H1 (cell line): ENCODE measurements around the gene SAMD14. TPM values are rescaled to one million over a fixed set of nuclear protein-coding genes. Genes with fewer than 3 reads are reported as not detected.

ENCODE experiments used
- CTCF ChIA-PET: fragments of 300-600 bp; sonication (Branson Sonifier 250); formaldehyde crosslinking; loops from one replicate; lab custom pipeline; 2021; ENCODE audit not compliant: partially characterized antibody; lab: Charles Lee
- POLR2A ChIA-PET: fragments of 300-600 bp; sonication (Branson Sonifier 250); formaldehyde crosslinking; loops from one replicate; lab custom pipeline; 2021; ENCODE audit warnings: inconsistent platforms; ENCODE audit not compliant: partially characterized antibody; lab: Charles Lee
- DNase-seq, 2 experiments: peaks; one replicate each; pipeline versions ENCODE4 v3.0.0 to v3.0.0-alpha.2; 2010 to 2022; ENCODE audit warnings: low spot score in 2 of 2, low read depth in 1 of 2, mixed read lengths in 1 of 2
- FAIRE-seq: peaks from 2 replicates; lab custom pipeline; 2011; peaks lifted over from hg19 to GRCh38; lab: Jason Lieb, UNC
- H2AFZ ChIP-seq: 2 replicates; pipeline ENCODE4 v1.8.1; 2012; ENCODE audit warnings: low read length, inconsistent platforms
- H2AK5ac ChIP-seq: 2 replicates; pipeline ENCODE4 v1.6.1; 2013; ENCODE audit warnings: low read depth, low read length
- H2BK120ac ChIP-seq: replicated peaks from 2 replicates; pipeline ENCODE3; 2013; ENCODE audit warnings: low read depth, low read length, inconsistent platforms
- H2BK12ac ChIP-seq: 2 replicates; pipeline ENCODE4 v1.6.1; 2013; ENCODE audit warnings: low read depth, low read length
- H2BK15ac ChIP-seq: 2 replicates; pipeline ENCODE4 v1.6.1; 2013; ENCODE audit warnings: low read length
- H2BK20ac ChIP-seq: 2 replicates; pipeline ENCODE4 v1.6.1; 2013; ENCODE audit warnings: low read length
- H2BK5ac ChIP-seq: 2 replicates; pipeline ENCODE4 v1.6.1; 2013; ENCODE audit warnings: low read depth, low read length
- H3K14ac ChIP-seq: 2 replicates; pipeline ENCODE4 v1.6.1; 2013; ENCODE audit warnings: inconsistent platforms; ENCODE audit not compliant: insufficient read length
- H3K18ac ChIP-seq: 2 replicates; pipeline ENCODE4 v1.6.1; 2013; ENCODE audit warnings: low read length; ENCODE audit errors: extremely low read depth
- H3K23ac ChIP-seq: 2 replicates; pipeline ENCODE4 v1.6.1; 2013; ENCODE audit warnings: inconsistent platforms; ENCODE audit not compliant: insufficient read length
- H3K23me2 ChIP-seq: 2 replicates; pipeline ENCODE4 v1.6.1; 2013; ENCODE audit warnings: low read depth, low read length
- H3K27ac ChIP-seq: 2 replicates; pipeline ENCODE4 v1.6.1; 2011; ENCODE audit warnings: low read depth, low read length, inconsistent platforms
- H3K27me3 ChIP-seq, 4 experiments: replicated peaks in 1 of 4; 1 replicate in 1 of 4; 2 replicates in 3 of 4; pipeline versions ENCODE4 v1.6.1 to v1.8.1; 2011 to 2013; ENCODE audit warnings: low read length in 3 of 4, mild to moderate bottlenecking in 3 of 4, inconsistent platforms in 2 of 4, mixed read lengths in 2 of 4, moderate library complexity in 1 of 4; ENCODE audit not compliant: control insufficient read depth in 3 of 4, insufficient read depth in 3 of 4; ENCODE audit errors: extremely low read depth in 1 of 4
- H3K36me3 ChIP-seq, 4 experiments: 2 replicates each; pipeline versions ENCODE4 v1.6.1 to v1.8.1; 2011 to 2013; ENCODE audit warnings: mild to moderate bottlenecking in 4 of 4, low read length in 3 of 4, moderate library complexity in 2 of 4, control low read depth in 1 of 4, inconsistent platforms in 1 of 4; ENCODE audit not compliant: insufficient read depth in 4 of 4, control insufficient read depth in 2 of 4
- H3K4ac ChIP-seq: replicated peaks from 2 replicates; pipeline ENCODE3; 2013; ENCODE audit warnings: low read length, low read depth, mixed read lengths, inconsistent platforms; ENCODE audit not compliant: insufficient read length
- H3K4me1 ChIP-seq, 4 experiments: replicated peaks in 1 of 4; 1 replicate in 1 of 4; 2 replicates in 3 of 4; pipeline versions ENCODE4 v1.6.1 to v1.8.1; 2011 to 2013; ENCODE audit warnings: low read length in 3 of 4, inconsistent platforms in 2 of 4, mixed read lengths in 1 of 4; ENCODE audit not compliant: insufficient read depth in 4 of 4, control insufficient read depth in 3 of 4
- H3K4me2 ChIP-seq, 2 experiments: 2 replicates each; pipeline versions ENCODE4 v1.6.1 to v1.8.1; 2011 to 2013; ENCODE audit warnings: low read depth in 2 of 2, low read length in 2 of 2, control low read depth in 1 of 2, inconsistent platforms in 1 of 2, mild to moderate bottlenecking in 1 of 2; ENCODE audit not compliant: insufficient read depth in 1 of 2
- H3K4me3 ChIP-seq, 4 experiments: fragments of 200-600, 300-600 bp in 1 of 4; sonication (generic), shearing (Covaris generic), sonication (Bioruptor Twin) in 1 of 4; 2 replicates each; pipeline versions ENCODE4 v1.5.1 to v1.8.1; 2011 to 2016; ENCODE audit warnings: low read length in 4 of 4, low read depth in 3 of 4, control low read depth in 2 of 4, inconsistent platforms in 2 of 4, mild to moderate bottlenecking in 2 of 4, mixed read lengths in 1 of 4, moderate library complexity in 1 of 4; ENCODE audit not compliant: insufficient read depth in 2 of 4; ENCODE audit errors: extremely low read depth in 1 of 4
- H3K56ac ChIP-seq: replicated peaks from 2 replicates; pipeline ENCODE3; 2013; ENCODE audit warnings: low read depth, mild to moderate bottlenecking, mixed read lengths, low read length, inconsistent platforms; ENCODE audit not compliant: insufficient read length
- H3K79me1 ChIP-seq: 2 replicates; pipeline ENCODE4 v1.6.1; 2013; ENCODE audit warnings: low read depth, low read length, control low read depth
- H3K79me2 ChIP-seq, 2 experiments: 2 replicates each; pipeline versions ENCODE4 v1.6.1 to v1.8.1; 2012 to 2013; ENCODE audit warnings: low read length in 2 of 2, mild to moderate bottlenecking in 2 of 2, inconsistent platforms in 1 of 2; ENCODE audit not compliant: insufficient read depth in 2 of 2, control insufficient read depth in 1 of 2
- H3K9ac ChIP-seq, 4 experiments: replicated peaks in 1 of 4; 1 replicate in 1 of 4; 2 replicates in 3 of 4; pipeline versions ENCODE4 v1.6.1 to v1.8.1; 2011 to 2013; ENCODE audit warnings: low read depth in 3 of 4, low read length in 3 of 4, control low read depth in 2 of 4, mild to moderate bottlenecking in 2 of 4, moderate library complexity in 2 of 4, inconsistent platforms in 1 of 4; ENCODE audit errors: extremely low read depth in 1 of 4
- H3K9me3 ChIP-seq, 2 experiments: 2 replicates each; pipeline versions ENCODE4 v1.6.1 to v1.8.1; 2012 to 2013; ENCODE audit warnings: mild to moderate bottlenecking in 2 of 2, moderate library complexity in 2 of 2, control low read depth in 1 of 2, inconsistent platforms in 1 of 2, low read depth in 1 of 2, low read length in 1 of 2, mixed read lengths in 1 of 2; ENCODE audit not compliant: insufficient read depth in 2 of 2
- H4K20me1 ChIP-seq, 2 experiments: replicated peaks in 1 of 2; 2 replicates each; pipeline versions ENCODE3 to v1.8.1; 2011 to 2013; ENCODE audit warnings: inconsistent platforms in 2 of 2, low read length in 2 of 2, mild to moderate bottlenecking in 1 of 2; ENCODE audit not compliant: insufficient read depth in 2 of 2, control insufficient read depth in 1 of 2
- H4K5ac ChIP-seq: 2 replicates; pipeline ENCODE4 v1.6.1; 2013; ENCODE audit warnings: low read length, low read depth, mixed read lengths, inconsistent platforms; ENCODE audit not compliant: insufficient read length
- H4K8ac ChIP-seq: 2 replicates; pipeline ENCODE4 v1.8.0; 2013; ENCODE audit warnings: mild to moderate bottlenecking, moderate library complexity, low read length, inconsistent platforms; ENCODE audit not compliant: insufficient read depth; ENCODE audit errors: extremely low read depth
- H4K91ac ChIP-seq: replicated peaks from 2 replicates; pipeline ENCODE3; 2013; ENCODE audit warnings: low read length, mixed read lengths, inconsistent platforms; ENCODE audit not compliant: insufficient read length
- BCL11A ChIP-seq, 2 experiments: IDR thresholded peaks; one replicate each; pipeline ENCODE4 v1.6.1; 2011; ENCODE audit warnings: low read depth in 2 of 2, low read length in 2 of 2, mild to moderate bottlenecking in 2 of 2
- CREB1 ChIP-seq: IDR thresholded peaks from 2 replicates; pipeline ENCODE4 v1.6.1; 2012; ENCODE audit warnings: inconsistent platforms
- GABPA ChIP-seq: IDR thresholded peaks from 2 replicates; pipeline ENCODE4 v1.6.1; 2011; ENCODE audit warnings: mild to moderate bottlenecking, low read length, moderate library complexity, borderline replicate concordance; ENCODE audit not compliant: insufficient read depth
- JUND ChIP-seq: IDR thresholded peaks from 2 replicates; pipeline ENCODE4 v1.6.1; 2011; ENCODE audit warnings: mild to moderate bottlenecking, improper control_type of control experiment, low read length
- RAD21 ChIP-seq, 2 experiments: IDR thresholded peaks in 1 of 2; conservative IDR thresholded peaks in 1 of 2; 2 replicates each; pipeline ENCODE4 v1.6.1; 2011; ENCODE audit warnings: low read depth in 2 of 2, low read length in 2 of 2, improper control_type of control experiment in 1 of 2, inconsistent platforms in 1 of 2, mild to moderate bottlenecking in 1 of 2, moderate library complexity in 1 of 2
- RFX5 ChIP-seq: IDR thresholded peaks from 2 replicates; pipeline ENCODE4 v1.6.1; 2011; ENCODE audit warnings: low read depth, low read length, improper control_type of control experiment, borderline replicate concordance
- SIN3A ChIP-seq, 2 experiments: IDR thresholded peaks in 1 of 2; conservative IDR thresholded peaks in 1 of 2; 2 replicates each; pipeline ENCODE4 v1.6.1; 2011 to 2012; ENCODE audit warnings: low read length in 2 of 2, improper control_type of control experiment in 1 of 2, low read depth in 1 of 2, mild to moderate bottlenecking in 1 of 2
- SP1 ChIP-seq: IDR thresholded peaks from 2 replicates; pipeline ENCODE4 v1.6.1; 2011; ENCODE audit warnings: low read depth, low read length
- TEAD4 ChIP-seq: IDR thresholded peaks from 2 replicates; pipeline ENCODE4 v1.6.1; 2012; ENCODE audit warnings: low read depth, low read length, inconsistent platforms, mixed read lengths
- YY1 ChIP-seq: IDR thresholded peaks from 2 replicates; pipeline ENCODE4 v1.6.1; 2011; ENCODE audit warnings: low read depth, mild to moderate bottlenecking, low read length
- WGBS, 2 experiments: shearing (Covaris generic) in 1 of 2; methylation state at CpG; one replicate each; pipeline versions ENCODE4 v1.1.6 to v1.1.7; 2013 to 2015; ENCODE audit warnings: low lambda C conversion rate in 2 of 2, mixed read lengths in 2 of 2, inconsistent platforms in 1 of 2, low coverage in 1 of 2, missing lambda C conversion rate in 1 of 2; ENCODE audit not compliant: insufficient replicate concordance in 2 of 2, insufficient coverage in 1 of 2, insufficient read length in 1 of 2; ENCODE audit errors: extremely low coverage in 1 of 2, missing lambda C conversion rate in 1 of 2; 5-methylcytosine and 5-hydroxymethylcytosine counted together
- polyA plus RNA-seq, 7 experiments: library from polyadenylated mRNA; depleted of rRNA in 3 of 7; stranded (reverse) in 5 of 7; unstranded in 2 of 7; fragments of >200 nt in 5 of 7; fragments of 200-250 nt in 2 of 7; gene quantifications; 1 replicate in 5 of 7; 2 replicates in 1 of 7; 4 replicates in 1 of 7; pipeline versions ENCODE4 v1.2.1 to v1.2.3, GENCODE V29; 2011 to 2013; ENCODE audit warnings: missing spikeins in 2 of 7, mixed read lengths in 2 of 7
- total RNA-seq: library from RNA; stranded (reverse); fragmentation: NEBNext Ultra II Directional; extraction: Animal tissue kit (Norgen Biotek cat#: 25700); gene quantifications from 2 replicates; pipeline ENCODE4 v1.2.1, GENCODE V29; 2021

Gene SAMD14
- total and polyA plus RNA-seq, 2 of the 8 experiments (the other 6 are each of a cell fraction or from before 2014, with no cell fraction given), result 5.7 to 5.8 TPM

GRCh38 chr17:50139950-50140885 is 10.3 kb upstream of the SAMD14 start:
- CTCF ChIA-PET, result interaction anchor here (1.0 to 21.6 kb wide), 19 partner anchors 4 to 172 kb away, joined by 3 to 299 read pairs (median 10); partner anchors contain the start of genes COL1A1, PDK2, PPP1R9B and SAMD14
- H3K36me3 ChIP-seq, result peaks cover 3 to 19% (median 13%) of the 10 kb centered on the region in 4 experiments; a peak in 5 of 8 replicates
- H3K79me2 ChIP-seq, result no peaks in the 10 kb centered on the region
- H2BK15ac ChIP-seq, result no peak overlapping the region
- H3K27ac ChIP-seq, result no peak overlapping the region; the same call in 1 of the 2 replicates
- peak; percentile 72 to 96 for DNase-seq
- H3K4me1 ChIP-seq, result peaks cover 0 to 7% (median 0%) of the 10 kb centered on the region in 4 experiments; a peak in 1 of 7 replicates
- no peak overlapping the region for H2BK120ac ChIP-seq
- no peak overlapping the region for H3K23ac ChIP-seq
- no peak overlapping the region for H3K14ac ChIP-seq
- no peaks in the 10 kb centered on the region for H3K27me3 ChIP-seq
- H3K23me2 ChIP-seq, result no peaks in the 10 kb centered on the region
- 39% methylated on average over 19 of the region's 19 CpGs; no CpG with 5 or more reads in 1 of the 2 experiments for WGBS, 2 experiments
- H3K4me2 ChIP-seq, result no peak overlapping the region; a peak in 2 of 4 replicates
- H3K9me3 ChIP-seq, result no peaks in the 10 kb centered on the region
- H3K9ac ChIP-seq, result no peak overlapping the region
- no peak overlapping the region for H2AFZ ChIP-seq
- peak; percentile 92 for FAIRE-seq
- no peak overlapping the region for H2BK5ac ChIP-seq
- no peak overlapping the region for H2BK20ac ChIP-seq
- no peak overlapping the region for H4K91ac ChIP-seq
- no peak overlapping the region for H3K4ac ChIP-seq
- no peak overlapping the region for H3K4me3 ChIP-seq
- no peak overlapping the region for H2BK12ac ChIP-seq
- no peak overlapping the region for H3K56ac ChIP-seq
- H4K20me1 ChIP-seq, result peaks cover 2 to 9% of the 10 kb centered on the region in 2 experiments
- H4K8ac ChIP-seq, result no peak overlapping the region
- H3K79me1 ChIP-seq, result no peaks in the 10 kb centered on the region
- H2AK5ac ChIP-seq, result no peak overlapping the region
- POLR2A ChIA-PET, result interaction anchor here (1.1 kb wide), 1 partner anchor 29 kb away, joined by 4 read pairs; no protein-coding TSS in a partner anchor
- H4K5ac ChIP-seq, result no peak overlapping the region
- peak overlapping the region; percentile 79; the same call in 1 of the 2 replicates for H3K18ac ChIP-seq
- TF ChIP-seq CREB1, result peak; percentile 85
- TF ChIP-seq RFX5, result no peak
- no peak for TF ChIP-seq TEAD4
- peak; percentile 45; the same call in 1 of the 2 replicates for TF ChIP-seq SP1
- 0 out of 2 replicates have a peak, but pooled peaks have one; percentile 23 for TF ChIP-seq JUND
- TF ChIP-seq RAD21 (IDR thresholded peaks at IDR 0.05 in 1 of 2, conservative IDR thresholded peaks at IDR 0.05 in 1 of 2; ENCODE audit: low read depth in 2 of 2, low read length in 2 of 2), result peak; percentile 68 to 71
- peak; percentile 45; the same call in 1 of the 2 replicates for TF ChIP-seq YY1
- TF ChIP-seq BCL11A (IDR thresholded peaks at IDR 0.05; ENCODE audit: low read depth in 2 of 2, low read length in 2 of 2), result no peak
- TF ChIP-seq SIN3A (conservative IDR thresholded peaks at IDR 0.05 in 1 of 2, IDR thresholded peaks at IDR 0.05 in 1 of 2; ENCODE audit: low read depth in 1 of 2, low read length in 2 of 2), result peak in 1 of 2 experiments; percentile 68; a peak in 2 of 4 replicates
- TF ChIP-seq GABPA, result peak; percentile 34; the same call in 1 of the 2 replicates
